Central memory CD4-positive, alpha-beta T cell (primary cell): ENCODE results near the gene KRTAP9-6.
"Not testable (repeated sequence)": the region's sequence is repeated elsewhere in the genome, so short reads cannot be mapped to it uniquely, and the experiment has no call there.

Experiments used
- DNase-seq: peaks from one replicate; pipeline ENCODE4 v3.0.0; 2022

Gene KRTAP9-6

GRCh38 chr17:41271858-41272257 lies 6.7 kb downstream of the KRTAP9-6 start:
- no peak for DNase-seq

GRCh38 chr17:41275648-41276190 lies 10.5 kb downstream of the KRTAP9-6 start, which contains the start of gene KRTAP9-7:
TSS of gene KRTAP9-7 (plus strand) at chr17:41275698. CDS start at chr17:41275698, 0 bp downstream.
- not testable (repeated sequence) for DNase-seq

GRCh38 chr17:41278176-41278955 lies 13.2 kb downstream of the KRTAP9-6 start:
- no peak for DNase-seq

GRCh38 chr17:41284043-41284442 lies 18.9 kb downstream of the KRTAP9-6 start:
- no peak for DNase-seq

- no peak for DNase-seq
Measured at GRCh38 chr17:41284546-41284945, 19.4 kb downstream of the KRTAP9-6 start.

GRCh38 chr17:41287050-41287449 lies 21.9 kb downstream of the KRTAP9-6 start:
- DNase-seq: no peak

GRCh38 chr17:41294016-41294415 lies 28.8 kb downstream of the KRTAP9-6 start:
- DNase-seq: no peak

- DNase-seq: no peak
Measured at GRCh38 chr17:41296846-41297245, 31.7 kb downstream of the KRTAP9-6 start.

GRCh38 chr17:41298458-41299135 lies 33.4 kb downstream of the KRTAP9-6 start:
- no peak for DNase-seq

GRCh38 chr17:41301204-41301790 lies 36.1 kb downstream of the KRTAP9-6 start:
- DNase-seq: no peak

GRCh38 chr17:41301916-41302901 lies 37.0 kb downstream of the KRTAP9-6 start, which contains the start of gene KRTAP29-1:
TSS of gene KRTAP29-1 (minus strand) at chr17:41302851. CDS start at chr17:41302851, 0 bp downstream.
- no peak for DNase-seq

- no peak for DNase-seq
Measured at GRCh38 chr17:41302981-41303380, 37.8 kb downstream of the KRTAP9-6 start.

- no peak for DNase-seq
Measured at GRCh38 chr17:41304091-41304490, 38.9 kb downstream of the KRTAP9-6 start.

GRCh38 chr17:41307647-41308046 lies 42.5 kb downstream of the KRTAP9-6 start:
- DNase-seq: no peak

GRCh38 chr17:41308251-41308917 lies 43.2 kb downstream of the KRTAP9-6 start:
- peak; percentile 93 for DNase-seq

GRCh38 chr17:41308918-41309359 lies 43.8 kb downstream of the KRTAP9-6 start, which contains the start of gene KRTAP16-1:
TSS of gene KRTAP16-1 (minus strand) at chr17:41309309. CDS start at chr17:41309253, 56 bp downstream.
- no peak for DNase-seq

GRCh38 chr17:41311111-41311510 lies 45.9 kb downstream of the KRTAP9-6 start:
- no peak for DNase-seq

- no peak for DNase-seq
Measured at GRCh38 chr17:41315204-41315794, 50.1 kb downstream of the KRTAP9-6 start, which contains the start of gene KRTAP17-1. TSS of gene KRTAP17-1 (minus strand) at chr17:41315710. CDS start at chr17:41315650, 60 bp downstream.
